Measurements from ENCODE around the gene PDCL2. TPM values are rescaled to one million over a fixed set of nuclear protein-coding genes. Genes with fewer than 3 reads are reported as not detected.
A peak's percentile ranks its signal among the peaks of the same experiment; 100 is the strongest.
"Not testable (repeated sequence)": the region's sequence is repeated elsewhere in the genome, so short reads cannot be mapped to it uniquely, and the experiment has no call there.

The PDCL2 gene
- total RNA-seq, 1 donor from 2014 or later = not detected

- no peak for TF ChIP-seq CTCF (conservative IDR thresholded peaks at IDR 0.05; ENCODE audit: low read depth, low read length)
- no peak overlapping the region for H3K4me3 ChIP-seq (ENCODE audit: low read depth, low read length)
- DNase-seq (ENCODE audit: low read depth) = no peak
These were observed 23.0 kb downstream of the PDCL2 start for GRCh38 chr4:55568905-55569504.

DNA sequence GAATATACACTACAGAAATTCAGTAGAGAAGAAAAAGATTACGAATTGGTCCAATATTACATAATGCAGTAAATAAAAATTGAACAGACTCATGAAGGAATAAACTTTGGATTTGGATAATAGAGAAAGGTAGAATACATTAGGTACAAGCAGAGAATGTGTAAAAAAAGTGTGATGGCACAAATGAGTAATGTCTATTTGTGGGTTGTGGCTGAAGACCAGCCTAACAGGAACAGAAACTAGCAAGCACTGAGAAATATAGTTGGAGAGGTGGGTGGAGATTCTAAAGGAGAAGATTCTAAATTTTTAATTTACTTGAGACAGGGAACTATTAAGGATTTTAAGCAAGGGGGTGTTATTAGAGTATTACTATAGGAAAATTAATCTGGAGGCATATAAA is 30.2 kb downstream of the PDCL2 start:
- TF ChIP-seq CTCF (conservative IDR thresholded peaks at IDR 0.05; ENCODE audit: low read depth, low read length) = no peak
- no peak overlapping the region for H3K4me3 ChIP-seq (ENCODE audit: low read depth, low read length)
- DNase-seq (ENCODE audit: low read depth) = no peak

DNA sequence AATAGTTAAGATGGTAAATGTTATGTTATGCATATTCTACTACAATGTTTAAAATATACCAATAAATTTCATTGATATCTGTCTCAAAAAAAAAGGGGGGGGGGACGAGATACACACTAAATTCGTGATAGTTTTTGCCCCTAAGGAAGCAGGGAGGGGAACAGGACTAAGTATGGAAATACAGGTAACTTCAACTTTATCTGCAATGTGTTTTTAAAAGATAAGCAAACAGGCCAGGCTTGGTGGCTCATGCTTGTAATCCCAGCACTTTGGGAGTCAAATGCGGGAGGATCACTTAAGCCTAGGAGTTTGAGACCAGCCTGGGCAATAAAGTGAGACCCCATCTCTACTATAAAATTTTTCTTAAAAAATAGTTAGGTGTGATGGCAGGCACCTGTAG is 31.9 kb downstream of the PDCL2 start:
- no peak for TF ChIP-seq CTCF (conservative IDR thresholded peaks at IDR 0.05; ENCODE audit: low read depth, low read length)
- DNase-seq (ENCODE audit: low read depth) = no peak
- no peak overlapping the region for H3K4me3 ChIP-seq (ENCODE audit: low read depth, low read length)

DNA sequence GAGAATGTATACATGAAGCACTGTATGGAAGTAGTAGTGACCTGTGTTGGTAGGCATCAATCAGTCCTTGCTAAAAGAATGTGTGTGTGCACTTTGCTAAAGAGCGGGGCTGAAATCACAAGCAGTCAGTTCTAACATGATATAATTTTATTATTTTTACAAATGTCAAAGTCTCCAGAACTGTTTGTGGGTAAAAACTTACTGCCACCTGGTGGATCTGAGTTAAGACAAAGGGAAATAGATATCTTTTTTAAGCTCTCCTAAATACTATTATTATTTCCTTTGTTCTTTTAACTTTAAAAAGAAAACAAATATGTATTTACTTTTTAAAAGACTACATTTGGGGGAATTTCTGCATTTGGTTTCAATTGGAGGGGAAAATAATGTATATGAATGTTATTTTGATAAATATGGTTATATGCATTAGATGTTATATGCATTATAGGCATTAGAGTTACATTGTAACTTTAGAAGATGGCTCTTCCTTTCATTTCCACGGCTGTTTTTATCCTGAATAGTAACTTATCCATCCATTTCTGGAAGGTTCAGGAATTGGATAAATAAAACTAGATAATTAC is 37.5 kb downstream of the PDCL2 start:
- DNase-seq (ENCODE audit: low read depth) = no peak

DNA sequence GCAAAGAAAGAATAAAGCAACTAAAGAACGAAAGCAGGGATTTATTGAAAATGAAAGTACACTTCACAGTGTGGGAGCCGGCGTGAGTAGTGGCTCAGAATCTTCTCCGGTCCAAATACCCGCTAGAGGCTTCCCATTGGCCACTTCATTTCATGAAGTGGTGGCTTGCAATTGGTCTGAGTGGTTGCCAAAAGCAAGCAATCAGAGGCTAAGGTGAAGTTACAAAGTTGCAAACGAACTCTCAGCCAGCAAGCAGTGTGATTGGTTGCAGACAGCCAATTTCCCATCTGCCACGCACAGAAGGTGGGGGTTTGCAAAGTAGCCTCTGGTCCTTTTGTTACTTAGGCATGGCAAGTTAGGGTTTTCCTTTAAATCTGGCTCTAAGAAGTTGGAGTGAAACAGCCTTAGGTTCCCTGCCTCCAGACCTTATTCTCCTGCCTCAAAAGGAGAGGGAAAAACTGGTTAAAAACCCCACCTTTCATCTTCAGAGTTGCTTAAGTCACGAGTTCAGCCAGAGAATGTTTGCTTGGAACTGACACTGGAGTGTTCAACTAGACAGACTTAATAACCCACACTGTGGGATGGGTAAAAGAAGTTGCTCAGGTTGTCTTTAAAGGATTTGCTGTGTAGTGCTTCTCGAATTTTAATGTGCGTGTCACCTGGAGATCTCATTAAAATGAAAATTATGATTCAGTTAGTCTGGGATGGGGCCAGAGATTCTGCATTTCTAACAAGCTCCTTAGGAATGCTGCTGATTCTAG is 38.4 kb downstream of the PDCL2 start:
- peak overlapping the region; percentile 25 for H3K4me3 ChIP-seq (ENCODE audit: low read depth, low read length)
- no peak for DNase-seq (ENCODE audit: low read depth)
- TF ChIP-seq CTCF (conservative IDR thresholded peaks at IDR 0.05; ENCODE audit: low read depth, low read length) = no peak

More for the DNA sequence above, 37.5 kb downstream of the PDCL2 start:
- H3K4me3 ChIP-seq (ENCODE audit: low read depth, low read length) = no peak overlapping the region
- TF ChIP-seq CTCF (conservative IDR thresholded peaks at IDR 0.05; ENCODE audit: low read depth, low read length) = peak; percentile 60

GRCh38 chr4:55551964-55552363 is 40.1 kb downstream of the PDCL2 start:
- H3K4me3 ChIP-seq (ENCODE audit: low read depth, low read length); DNase-seq (ENCODE audit: low read depth): not testable (repeated sequence)

DNA sequence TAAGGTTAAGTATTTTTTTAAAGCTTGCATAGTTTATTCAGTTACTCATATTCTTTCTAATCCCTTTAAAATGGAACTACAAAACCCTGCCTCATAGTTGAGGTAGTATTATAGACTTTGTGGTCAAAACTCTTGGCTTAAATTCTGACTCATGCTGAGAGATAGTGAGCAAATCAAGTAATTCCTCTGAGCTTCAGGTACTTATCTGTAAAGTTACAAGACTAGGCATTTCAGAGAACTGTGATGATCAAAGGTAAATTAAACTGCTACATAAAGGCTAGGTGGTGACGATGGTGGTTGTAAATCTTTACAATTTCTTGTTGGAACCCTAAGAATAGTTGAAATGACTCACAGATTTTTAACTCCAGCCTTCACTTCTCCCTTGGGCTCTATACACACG is 42.2 kb downstream of the PDCL2 start:
- TF ChIP-seq CTCF (conservative IDR thresholded peaks at IDR 0.05; ENCODE audit: low read depth, low read length) = no peak
- H3K4me3 ChIP-seq (ENCODE audit: low read depth, low read length) = no peak overlapping the region
- no peak for DNase-seq (ENCODE audit: low read depth)
